Pancreas (tissue), 10 donors: Measurements from ENCODE around the gene TSSK2. TPM values are rescaled to one million over a fixed set of nuclear protein-coding genes. Genes with fewer than 3 reads are reported as not detected.
A peak's percentile ranks its signal among the peaks of the same experiment; 100 is the strongest.

Experiments
- ATAC-seq, 4 donors: fragments of 200-7000 bp; cut with Tn5 transposase; one replicate each; pipeline versions ENCODE4 v1.8.0 to v1.9.1; 2020; ENCODE audit warnings: mild to moderate bottlenecking in 4 of 4, moderate library complexity in 4 of 4
- DNase-seq, 6 donors: peaks; one replicate each; pipeline ENCODE4 v3.0.0-alpha.2; 2020
- FAIRE-seq: peaks from 2 replicates; lab custom pipeline; 2012; peaks lifted over from hg19 to GRCh38; lab: Jason Lieb, UNC
- H3K27ac ChIP-seq, 4 donors: fragments of 200-600 bp; sonication (generic); 1 replicate in 3 of 4; 2 replicates in 1 of 4; pipeline versions ENCODE4 v1.5.0 to v1.8.0; 2020
- H3K27me3 ChIP-seq, 4 donors: fragments of 200-600 bp; one replicate each; pipeline ENCODE4 v1.8.0; 2021
- H3K36me3 ChIP-seq, 3 donors: fragments of 200-600 bp; sonication (generic) in 1 of 3; one replicate each; pipeline versions ENCODE4 v1.5.0 to v1.8.0; 2020 to 2021
- H3K4me1 ChIP-seq, 3 donors: fragments of 200-600 bp; one replicate each; pipeline ENCODE4 v1.8.0; 2021
- H3K4me3 ChIP-seq, 4 donors: fragments of 200-600 bp; sonication (generic) in 2 of 4; one replicate each; pipeline versions ENCODE4 v1.5.0 to v1.8.0; 2020 to 2021
- H3K9me3 ChIP-seq, 4 donors: fragments of 200-600 bp; one replicate each; pipeline ENCODE4 v1.8.0; 2021
- WGBS, 2 donors: extraction: QIAGEN DNeasy Blood & Tissue Kit; methylation state at CpG; one replicate each; pipeline ENCODE4 v1.1.7; 2013; 5-methylcytosine and 5-hydroxymethylcytosine counted together
- intact Hi-C, 3 donors: fragments of 100-400 bp; cut with DNase I; formaldehyde crosslinking; loops; one replicate each; pipeline versions ENCODE4 v1.11.1 to v1.14.2; 2022
- polyA plus RNA-seq, 2 donors: library from polyadenylated mRNA; stranded (reverse); fragments of 200-250 nt; gene quantifications; one replicate each; pipeline ENCODE4 v1.2.3, GENCODE V29; 2013
- total RNA-seq, 6 donors: library from RNA; stranded (reverse); fragmentation: NEBNext Ultra II Directional in 4 of 6; extraction: Animal tissue kit (Norgen Biotek cat#: 25700) in 4 of 6; gene quantifications; one replicate each; pipeline versions ENCODE4 v1.2.1 to v1.2.4, GENCODE V29; 2021 to 2023
- TF ChIP-seq, protein P1 (sequence below), 4 donors: fragments of 200-600 bp; sonication (generic) in 3 of 4; IDR thresholded peaks; one replicate each; pipeline versions ENCODE4 v1.5.0 to v1.8.0; 2021; ENCODE audit warnings: antibody characterized with exemption in 4 of 4
- donor health status: healthy with polysubstance abuse.
- donor health status: DM: no; HTN: no; CAD: no; lungs with moderate emphysema.
- donor health status: DM: no; HTN: no; CAD: no.
- donor health status: control.
- donor health status: control.
- donor health status: Bipolar disorder and iron deficiency.
- donor health status: DM: yes; HTN: yes; CAD: no.
- donor health status: DM: no; HTN: no; CAD: no.
- donor health status: DM: no; HTN: no; CAD: no.
- donor health status: DM: yes; HTN: yes; CAD: no.

TSSK2 gene
- total and polyA plus RNA-seq, 8 donors = 0.08 to 0.31 (median 0.18) TPM; not detected in 4

- no peak overlapping the region for H3K4me3 ChIP-seq
- ATAC-seq (no peak), DNase-seq (no peak), FAIRE-seq (no peak)
- peaks cover 0 to 7% (median 5%) of the 10 kb centered on the region in 3 donors for H3K4me1 ChIP-seq
- TF ChIP-seq, protein P1, sequence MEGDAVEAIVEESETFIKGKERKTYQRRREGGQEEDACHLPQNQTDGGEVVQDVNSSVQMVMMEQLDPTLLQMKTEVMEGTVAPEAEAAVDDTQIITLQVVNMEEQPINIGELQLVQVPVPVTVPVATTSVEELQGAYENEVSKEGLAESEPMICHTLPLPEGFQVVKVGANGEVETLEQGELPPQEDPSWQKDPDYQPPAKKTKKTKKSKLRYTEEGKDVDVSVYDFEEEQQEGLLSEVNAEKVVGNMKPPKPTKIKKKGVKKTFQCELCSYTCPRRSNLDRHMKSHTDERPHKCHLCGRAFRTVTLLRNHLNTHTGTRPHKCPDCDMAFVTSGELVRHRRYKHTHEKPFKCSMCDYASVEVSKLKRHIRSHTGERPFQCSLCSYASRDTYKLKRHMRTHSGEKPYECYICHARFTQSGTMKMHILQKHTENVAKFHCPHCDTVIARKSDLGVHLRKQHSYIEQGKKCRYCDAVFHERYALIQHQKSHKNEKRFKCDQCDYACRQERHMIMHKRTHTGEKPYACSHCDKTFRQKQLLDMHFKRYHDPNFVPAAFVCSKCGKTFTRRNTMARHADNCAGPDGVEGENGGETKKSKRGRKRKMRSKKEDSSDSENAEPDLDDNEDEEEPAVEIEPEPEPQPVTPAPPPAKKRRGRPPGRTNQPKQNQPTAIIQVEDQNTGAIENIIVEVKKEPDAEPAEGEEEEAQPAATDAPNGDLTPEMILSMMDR (IDR thresholded peaks at IDR 0.05) = no peak
- H3K9me3 ChIP-seq = no peaks in the 10 kb centered on the region
- no peak overlapping the region for H3K27ac ChIP-seq
- intact Hi-C loops = no loop called here
- H3K27me3 ChIP-seq = no peaks in the 10 kb centered on the region
- no peaks in the 10 kb centered on the region for H3K36me3 ChIP-seq
- 86 to 88% methylated on average over 21 of the region's 21 CpGs for WGBS, 2 donors
These were observed 5.4 kb upstream of the TSSK2 start for GRCh38 chr22:19125474-19126308.

- TF ChIP-seq, protein P1 (IDR thresholded peaks at IDR 0.05) = no peak
- DNase-seq = peak in 1 of 6 donors; percentile 53
These were observed 4.5 kb upstream of the TSSK2 start for GRCh38 chr22:19126309-19127273.

DNA sequence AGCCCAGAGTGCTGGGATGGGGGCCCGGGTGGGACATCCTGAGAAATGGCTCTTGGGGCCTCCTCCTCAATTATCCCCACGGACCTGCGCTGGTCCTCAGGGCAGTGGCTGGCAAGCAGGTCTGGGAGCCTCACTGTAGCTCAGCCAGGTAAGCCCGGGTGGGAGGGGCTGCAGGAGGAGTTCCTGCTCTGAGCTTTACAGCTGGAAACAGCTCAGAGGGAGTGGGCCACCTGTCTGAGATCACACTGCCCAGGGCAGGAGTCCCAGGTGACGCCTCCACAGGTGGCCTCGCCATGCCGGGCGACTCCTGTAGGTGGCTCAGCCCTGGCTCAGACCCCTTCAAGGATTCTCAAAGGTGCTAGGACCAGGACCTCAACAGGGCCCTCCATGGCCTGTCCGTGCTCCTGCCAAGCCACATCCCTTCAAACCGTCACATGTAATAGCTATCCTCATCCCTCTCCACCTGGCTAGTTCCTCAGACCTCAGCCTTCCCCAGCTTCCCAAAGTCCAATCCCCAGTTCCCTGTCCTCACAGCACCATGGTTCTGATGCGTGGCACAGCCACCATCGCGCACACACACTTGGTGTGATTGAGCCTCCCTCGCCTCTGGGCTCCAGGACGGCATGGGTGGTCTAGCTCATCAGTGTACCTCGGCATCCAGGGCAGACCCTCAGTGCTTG, 3.6 kb upstream of the TSSK2 start:
- Histone ChIP-seq H3K9me3 (no peaks in the 10 kb centered on the region), H3K36me3 (no peaks in the 10 kb centered on the region), H3K4me3 (no peak overlapping the region), H3K27ac (peak overlapping the region in 1 of 4 donors; percentile 8), H3K27me3 (no peaks in the 10 kb centered on the region), H3K4me1 (peaks cover 0 to 5% (median 3%) of the 10 kb centered on the region in 3 donors)
- WGBS, 2 donors = 55 to 62% methylated on average over 16 of the region's 16 CpGs
- FAIRE-seq (no peak), DNase-seq (peak; percentile 75 to 92 (median 88)), ATAC-seq (peak; percentile 77 to 82 (median 80))
- intact Hi-C loops = no loop called here
- TF ChIP-seq, protein P1 (IDR thresholded peaks at IDR 0.05) = no peak

More at GRCh38 chr22:19126309-19127273, 4.5 kb upstream of the TSSK2 start:
- Histone ChIP-seq H3K9me3 (no peaks in the 10 kb centered on the region), H3K4me1 (peaks cover 0 to 5% (median 3%) of the 10 kb centered on the region in 3 donors), H3K36me3 (no peaks in the 10 kb centered on the region), H3K27ac (peak overlapping the region in 1 of 4 donors; percentile 8), H3K27me3 (no peaks in the 10 kb centered on the region), H3K4me3 (no peak overlapping the region)
- 82 to 91% methylated on average over 19 of the region's 19 CpGs for WGBS, 2 donors
- intact Hi-C loops = no loop called here
- no peak for FAIRE-seq
- ATAC-seq = no peak

GRCh38 chr22:19128009-19128401, 3.1 kb upstream of the TSSK2 start:
- Histone ChIP-seq H3K27ac (no peak overlapping the region), H3K36me3 (no peaks in the 10 kb centered on the region), H3K9me3 (no peaks in the 10 kb centered on the region), H3K4me1 (peaks cover 0 to 2% (median under 1%) of the 10 kb centered on the region in 3 donors), H3K27me3 (no peaks in the 10 kb centered on the region), H3K4me3 (no peak overlapping the region)
- ATAC-seq = no peak
- no peak for DNase-seq
- no peak for FAIRE-seq
- intact Hi-C loops = no loop called here
- 79 to 89% methylated on average over 7 of the region's 7 CpGs for WGBS, 2 donors
- TF ChIP-seq, protein P1 (IDR thresholded peaks at IDR 0.05) = no peak
